Neutrophil (primary cell): ENCODE results near the gene GALNT18.

ENCODE experiments used
- H3K27ac ChIP-seq: fragments of 200-600 bp; sonication (generic); 2 replicates; pipeline ENCODE4 v1.5.1; 2016; ENCODE audit warnings: mild to moderate bottlenecking, moderate library complexity
- H3K27me3 ChIP-seq: fragments of 200-600 bp; sonication (generic); 2 replicates; pipeline ENCODE4 v1.6.0; 2016; ENCODE audit warnings: mild to moderate bottlenecking
- H3K36me3 ChIP-seq: fragments of 200-600 bp; sonication (generic); 2 replicates; pipeline ENCODE4 v1.5.1; 2017
- H3K4me1 ChIP-seq, 2 experiments: fragments of 200-600 bp in 1 of 2; sonication (generic) in 1 of 2; 1 replicate in 1 of 2; 2 replicates in 1 of 2; pipeline versions ENCODE4 v1.5.1 to v1.6.1; 2013 to 2016; ENCODE audit warnings: low read depth in 1 of 2, low read length in 1 of 2, mild to moderate bottlenecking in 1 of 2, moderate library complexity in 1 of 2; ENCODE audit not compliant: control insufficient read depth in 1 of 2, insufficient read depth in 1 of 2
- H3K4me3 ChIP-seq, 2 experiments: fragments of 200-600 bp in 1 of 2; sonication (generic) in 1 of 2; 1 replicate in 1 of 2; 2 replicates in 1 of 2; pipeline ENCODE4 v1.5.1; 2013 to 2016; ENCODE audit warnings: low read depth in 1 of 2, low read length in 1 of 2, mild to moderate bottlenecking in 1 of 2, moderate library complexity in 1 of 2
- H3K9me3 ChIP-seq: fragments of 200-600 bp; sonication (generic); 2 replicates; pipeline ENCODE4 v1.5.1; 2016
- TF ChIP-seq, protein P1 (sequence below): fragments of 200-600 bp; sonication (generic); IDR thresholded peaks from 2 replicates; pipeline ENCODE4 v1.5.1; 2016; ENCODE audit warnings: antibody characterized with exemption

Gene GALNT18

DNA sequence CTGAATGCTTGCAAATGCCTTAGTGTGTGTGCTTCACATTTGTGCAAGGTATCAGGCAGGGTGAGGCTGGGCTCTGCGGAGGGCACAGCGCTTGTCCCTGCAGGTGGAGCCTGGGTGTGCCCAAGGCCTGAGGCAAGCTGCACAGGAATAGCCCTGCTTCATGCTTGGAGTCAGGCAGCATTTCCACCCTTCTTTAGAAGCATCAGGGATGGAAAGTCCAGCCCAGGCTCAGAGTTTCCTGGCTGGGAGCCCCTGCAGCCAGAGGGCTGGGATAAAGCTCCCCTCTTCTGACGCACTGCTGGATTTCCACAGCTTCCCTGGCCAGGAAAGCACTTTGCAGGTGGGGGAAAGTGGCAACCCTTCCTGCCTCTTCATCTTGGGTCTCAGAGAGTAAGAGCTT, 63.4 kb downstream of the GALNT18 start:
- Histone ChIP-seq H3K27ac (no peak overlapping the region), H3K4me3 (no peak overlapping the region), H3K36me3 (no peaks in the 10 kb centered on the region), H3K4me1 (peaks cover 48 to 53% of the 10 kb centered on the region in 2 experiments), H3K9me3 (no peaks in the 10 kb centered on the region), H3K27me3 (peaks cover 5% of the 10 kb centered on the region)
- TF ChIP-seq, protein P1, sequence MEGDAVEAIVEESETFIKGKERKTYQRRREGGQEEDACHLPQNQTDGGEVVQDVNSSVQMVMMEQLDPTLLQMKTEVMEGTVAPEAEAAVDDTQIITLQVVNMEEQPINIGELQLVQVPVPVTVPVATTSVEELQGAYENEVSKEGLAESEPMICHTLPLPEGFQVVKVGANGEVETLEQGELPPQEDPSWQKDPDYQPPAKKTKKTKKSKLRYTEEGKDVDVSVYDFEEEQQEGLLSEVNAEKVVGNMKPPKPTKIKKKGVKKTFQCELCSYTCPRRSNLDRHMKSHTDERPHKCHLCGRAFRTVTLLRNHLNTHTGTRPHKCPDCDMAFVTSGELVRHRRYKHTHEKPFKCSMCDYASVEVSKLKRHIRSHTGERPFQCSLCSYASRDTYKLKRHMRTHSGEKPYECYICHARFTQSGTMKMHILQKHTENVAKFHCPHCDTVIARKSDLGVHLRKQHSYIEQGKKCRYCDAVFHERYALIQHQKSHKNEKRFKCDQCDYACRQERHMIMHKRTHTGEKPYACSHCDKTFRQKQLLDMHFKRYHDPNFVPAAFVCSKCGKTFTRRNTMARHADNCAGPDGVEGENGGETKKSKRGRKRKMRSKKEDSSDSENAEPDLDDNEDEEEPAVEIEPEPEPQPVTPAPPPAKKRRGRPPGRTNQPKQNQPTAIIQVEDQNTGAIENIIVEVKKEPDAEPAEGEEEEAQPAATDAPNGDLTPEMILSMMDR = no peak

GRCh38 chr11:11555208-11555607, 66.6 kb downstream of the GALNT18 start:
- H3K36me3 ChIP-seq = no peaks in the 10 kb centered on the region
- no peak overlapping the region for H3K27ac ChIP-seq
- H3K9me3 ChIP-seq = no peaks in the 10 kb centered on the region
- TF ChIP-seq, protein P1 = no peak
- H3K4me1 ChIP-seq = peaks cover 48 to 53% of the 10 kb centered on the region in 2 experiments
- H3K27me3 ChIP-seq = no peaks in the 10 kb centered on the region
- no peak overlapping the region for H3K4me3 ChIP-seq

DNA sequence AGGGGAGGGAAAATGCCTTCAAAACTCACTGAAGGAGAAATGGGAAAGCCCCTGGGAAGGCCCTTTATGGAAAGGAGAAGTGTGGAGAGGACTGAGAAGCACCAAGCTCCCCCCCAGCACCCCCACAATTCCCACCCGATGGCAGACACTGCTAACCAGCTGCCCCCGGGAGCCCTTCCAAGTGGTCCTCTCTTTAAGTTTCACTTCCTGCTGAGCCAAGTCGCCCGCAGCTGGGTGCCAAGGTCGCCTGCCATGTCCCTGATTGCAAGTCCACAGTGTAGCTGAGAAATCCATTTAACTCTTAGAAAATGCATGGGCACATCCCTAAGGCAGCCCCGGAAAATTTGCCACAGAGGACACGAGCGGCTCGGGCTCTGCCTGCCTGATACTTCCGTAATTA, 68.2 kb downstream of the GALNT18 start:
- Histone ChIP-seq H3K9me3 (no peaks in the 10 kb centered on the region), H3K27ac (no peak overlapping the region), H3K36me3 (no peaks in the 10 kb centered on the region), H3K4me3 (no peak overlapping the region), H3K27me3 (no peaks in the 10 kb centered on the region), H3K4me1 (peaks cover 40 to 46% of the 10 kb centered on the region in 2 experiments)
- TF ChIP-seq, protein P1 = no peak

- H3K27ac ChIP-seq = no peak overlapping the region
- H3K9me3 ChIP-seq = no peaks in the 10 kb centered on the region
- no peak overlapping the region for H3K4me3 ChIP-seq
- TF ChIP-seq, protein P1 = no peak
- H3K36me3 ChIP-seq = no peaks in the 10 kb centered on the region
- no peaks in the 10 kb centered on the region for H3K27me3 ChIP-seq
- peaks cover 30 to 36% of the 10 kb centered on the region in 2 experiments for H3K4me1 ChIP-seq
Observed at GRCh38 chr11:11552529-11553087, 69.2 kb downstream of the GALNT18 start.

DNA sequence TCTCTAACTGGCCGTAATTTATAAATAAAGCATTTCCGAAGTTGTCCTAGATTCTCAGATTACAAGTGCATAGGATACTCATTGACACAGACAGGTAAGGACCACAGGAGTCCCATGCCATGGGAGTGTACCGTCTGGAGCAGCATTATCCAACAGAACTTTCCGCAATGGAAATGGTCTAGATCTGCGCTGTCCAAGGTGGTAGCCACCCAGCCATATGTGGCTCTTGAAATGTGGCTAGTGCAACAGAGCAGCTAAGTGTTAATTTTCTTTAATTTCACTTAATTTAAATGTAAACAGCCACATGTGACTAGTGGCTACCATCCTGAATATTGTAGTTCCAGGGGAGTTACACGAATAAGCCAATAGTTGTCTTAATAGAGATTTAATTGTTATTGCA, 71.3 kb downstream of the GALNT18 start:
- Histone ChIP-seq H3K4me1 (peaks cover 9 to 16% of the 10 kb centered on the region in 2 experiments), H3K27me3 (no peaks in the 10 kb centered on the region), H3K36me3 (no peaks in the 10 kb centered on the region), H3K4me3 (no peak overlapping the region), H3K9me3 (no peaks in the 10 kb centered on the region), H3K27ac (no peak overlapping the region)
- TF ChIP-seq, protein P1 = no peak
